ENCODE data around the gene FRG2C.
"Not testable (repeated sequence)": the region's sequence is repeated elsewhere in the genome, so short reads cannot be mapped to it uniquely, and the experiment has no call there.

GRCh38 chr3:75641107-75641517 is 23.0 kb upstream of the FRG2C start:
- TF ChIP-seq CTCF (IDR thresholded peaks at IDR 0.05; ENCODE audit: insufficient read depth, low read length); POLR2AphosphoS5 (IDR thresholded peaks at IDR 0.05; ENCODE audit: low read depth): not testable (repeated sequence)

All from HL-60 (cell line).